K562 (cell line): Measurements from ENCODE around the gene SLC7A9. TPM values are rescaled to one million over a fixed set of nuclear protein-coding genes. Genes with fewer than 3 reads are reported as not detected.
A peak's percentile ranks its signal among the peaks of the same experiment; 100 is the strongest.
"Not testable (repeated sequence)": the region's sequence is repeated elsewhere in the genome, so short reads cannot be mapped to it uniquely, and the experiment has no call there.

Experiments used
- ATAC-seq: fragments of 200-7000 bp; cut with Tn5 transposase; 3 replicates; pipeline ENCODE4 v1.9.1; 2020; ENCODE audit warnings: moderate library complexity
- BruUV-seq: library from RNA; stranded (reverse); fragments of 400-500 nt; replicated peaks from 2 replicates; lab custom pipeline; 2021; lab: Mats Ljungman, UMichigan
- CTCF ChIA-PET: fragments of 300-600 bp; formaldehyde crosslinking; extraction: SDS; loops from one replicate; lab custom pipeline; 2021; ENCODE audit warnings: low intra/inter-chr PET ratio; lab: Yijun Ruan, JAX
- POLR2A ChIA-PET: fragments of 300-600, 350-650 bp; sonication (Branson Sonifier 250); formaldehyde crosslinking; extraction: SDS; loops from one replicate; lab custom pipeline; 2021; ENCODE audit warnings: antibody characterized with exemption, inconsistent platforms; lab: Yijun Ruan, JAX
- DNase-seq, 4 experiments: peaks; one replicate each; pipeline versions ENCODE4 v3.0.0 to v3.0.0-alpha.2; 2011 to 2018; ENCODE audit warnings: low spot score in 3 of 4, mixed read lengths in 3 of 4; ENCODE audit errors: extremely low read depth in 1 of 4
- FAIRE-seq: peaks from 2 replicates; lab custom pipeline; 2011; peaks lifted over from hg19 to GRCh38; lab: Jason Lieb, UNC
- H2AFZ ChIP-seq: 2 replicates; pipeline ENCODE4 v1.6.0; 2011; ENCODE audit warnings: low read depth, low read length, control low read depth, inconsistent platforms
- H3K27ac ChIP-seq: fragments of 200-600 bp; 3 replicates; pipeline ENCODE4 v1.8.0; 2011; ENCODE audit warnings: low read depth, mild to moderate bottlenecking, control low read depth, inconsistent platforms, low read length, moderate library complexity, mixed read lengths; ENCODE audit errors: extremely low read depth
- H3K27me3 ChIP-seq, 2 experiments: fragments of 300-600 bp in 1 of 2; 2 replicates in 1 of 2; 3 replicates in 1 of 2; pipeline versions ENCODE4 v1.6.0 to v1.8.0; 2011; ENCODE audit warnings: inconsistent platforms in 2 of 2, low read length in 2 of 2, mild to moderate bottlenecking in 1 of 2, mixed read lengths in 1 of 2, moderate library complexity in 1 of 2; ENCODE audit not compliant: control insufficient read depth in 2 of 2, insufficient read depth in 2 of 2
- H3K36me3 ChIP-seq: fragments of 300-600 bp; 3 replicates; pipeline ENCODE4 v1.8.0; 2011; ENCODE audit warnings: mild to moderate bottlenecking, low read length, inconsistent platforms; ENCODE audit not compliant: control insufficient read depth, insufficient read depth
- H3K4me1 ChIP-seq, 2 experiments: fragments of 200-600 bp in 1 of 2; replicated peaks in 1 of 2; 2 replicates in 1 of 2; 3 replicates in 1 of 2; pipeline versions ENCODE4 v1.5.1 to v1.8.0; 2011; ENCODE audit warnings: inconsistent platforms in 2 of 2, low read length in 2 of 2, mild to moderate bottlenecking in 1 of 2, mixed read lengths in 1 of 2, moderate library complexity in 1 of 2; ENCODE audit not compliant: control insufficient read depth in 2 of 2, insufficient read depth in 2 of 2
- H3K4me2 ChIP-seq: 2 replicates; pipeline ENCODE4 v1.6.1; 2011; ENCODE audit warnings: low read length, control low read depth, inconsistent platforms, mixed read lengths; ENCODE audit not compliant: insufficient read depth
- H3K4me3 ChIP-seq: fragments of 200-600 bp; sonication (generic), shearing (Covaris generic); 2 replicates; pipeline ENCODE4 v1.5.1; 2016; ENCODE audit warnings: control low read depth, inconsistent platforms
- H3K79me2 ChIP-seq: fragments of 200-600 bp; 3 replicates; pipeline ENCODE4 v1.8.0; 2011; ENCODE audit warnings: low read length, inconsistent platforms; ENCODE audit not compliant: control insufficient read depth, insufficient read depth
- H3K9ac ChIP-seq, 2 experiments: 2 replicates each; pipeline versions ENCODE4 v1.6.0 to v1.6.1; 2011; ENCODE audit warnings: low read depth in 2 of 2, low read length in 2 of 2, control low read depth in 1 of 2, inconsistent platforms in 1 of 2, mild to moderate bottlenecking in 1 of 2, mixed read lengths in 1 of 2; ENCODE audit not compliant: insufficient read depth in 1 of 2
- H3K9me1 ChIP-seq: one replicate; pipeline ENCODE4 v1.6.0; 2011; ENCODE audit warnings: inconsistent platforms, mild to moderate bottlenecking, low read length, moderate library complexity; ENCODE audit not compliant: control insufficient read depth, insufficient read depth
- H3K9me3 ChIP-seq: replicated peaks from 2 replicates; pipeline ENCODE4 v1.5.1; 2011; ENCODE audit warnings: low read depth, low read length, inconsistent platforms; ENCODE audit not compliant: control insufficient read depth, insufficient read depth
- H4K20me1 ChIP-seq: replicated peaks from 2 replicates; pipeline ENCODE4 v1.6.1; 2011; ENCODE audit warnings: low read length, inconsistent platforms, mixed read lengths; ENCODE audit not compliant: control insufficient read depth, insufficient read depth
- EGR1 ChIP-seq: fragments of 450-650 bp; conservative IDR thresholded peaks from 2 replicates; pipeline ENCODE4 v1.6.1; 2017; ENCODE audit warnings: mild to moderate bottlenecking
- HMGN3 ChIP-seq: IDR thresholded peaks from 2 replicates; pipeline ENCODE4 v1.6.1; 2011; ENCODE audit warnings: borderline replicate concordance, low read depth, mild to moderate bottlenecking, mixed read lengths, low read length; ENCODE audit not compliant: insufficient read length; ENCODE audit errors: extremely low read depth
- L3MBTL2 ChIP-seq: fragments of 450-650 bp; IDR thresholded peaks from 2 replicates; pipeline ENCODE4 v1.6.1; 2016; ENCODE audit warnings: mild to moderate bottlenecking, moderate library complexity
- ZNF507 ChIP-seq: conservative IDR thresholded peaks from 2 replicates; pipeline ENCODE4 v1.6.1; 2017; ENCODE audit warnings: missing genetic modification characterization, missing compliant biosample characterization
- WGBS: fragments of 100-300 bp; shearing (Covaris generic); methylation state at CpG from one replicate; pipeline ENCODE4 v1.1.6; 2016; ENCODE audit warnings: low coverage, mixed read lengths; ENCODE audit not compliant: insufficient coverage; ENCODE audit errors: missing lambda C conversion rate; 5-methylcytosine and 5-hydroxymethylcytosine counted together
- in situ Hi-C: fragments of 300-500 bp; cut with MboI; formaldehyde crosslinking; loops from 4 replicates; pipeline ENCODE4 v1.15.0; 2018; ENCODE audit warnings: inconsistent platforms, mixed read lengths
- intact Hi-C: fragments of 100-400 bp; cut with micrococcal nuclease; formaldehyde crosslinking; loops from 2 replicates; pipeline ENCODE4 v1.14.2; 2022
- polyA plus RNA-seq, 8 experiments: library from polyadenylated mRNA; depleted of rRNA in 4 of 8; stranded (reverse) in 5 of 8; unstranded in 3 of 8; fragments of >200 nt; fragmentation: Nextera tagmentation in 2 of 8; fragmentation: Illumina TruSeq in 1 of 8; extraction: Ambion mirVana in 2 of 8; extraction: Trizol in 1 of 8; gene quantifications; 2 replicates each; pipeline versions ENCODE4 v1.2.1 to v1.2.3, GENCODE V29; 2011 to 2014; ENCODE audit warnings: inconsistent platforms in 1 of 8, missing spikeins in 1 of 8
- total RNA-seq, 7 experiments: library from RNA; depleted of rRNA in 6 of 7; stranded (reverse); fragments of >200 nt in 6 of 7; fragmentation: Illumina TruSeq in 2 of 7; extraction: Trizol in 2 of 7; gene quantifications; 2 replicates each; pipeline versions ENCODE4 v1.2.1 to v1.2.3, GENCODE V29; 2011 to 2021; ENCODE audit warnings: low replicate concordance in 1 of 7
- TF ChIP-seq, protein P1 (sequence below), 2 experiments: fragments of 450-650 bp in 1 of 2; IDR thresholded peaks; 2 replicates each; pipeline ENCODE4 v1.6.1; 2011 to 2017; ENCODE audit warnings: low read depth in 2 of 2, antibody characterized with exemption in 1 of 2, borderline replicate concordance in 1 of 2, low read length in 1 of 2, mild to moderate bottlenecking in 1 of 2, mixed read lengths in 1 of 2; ENCODE audit not compliant: control insufficient read depth in 1 of 2

SLC7A9 gene
- total and polyA plus RNA-seq, 9 of the 15 experiments (the other 6 are each of a cell fraction or from before 2014, with no cell fraction given) = not detected

DNA sequence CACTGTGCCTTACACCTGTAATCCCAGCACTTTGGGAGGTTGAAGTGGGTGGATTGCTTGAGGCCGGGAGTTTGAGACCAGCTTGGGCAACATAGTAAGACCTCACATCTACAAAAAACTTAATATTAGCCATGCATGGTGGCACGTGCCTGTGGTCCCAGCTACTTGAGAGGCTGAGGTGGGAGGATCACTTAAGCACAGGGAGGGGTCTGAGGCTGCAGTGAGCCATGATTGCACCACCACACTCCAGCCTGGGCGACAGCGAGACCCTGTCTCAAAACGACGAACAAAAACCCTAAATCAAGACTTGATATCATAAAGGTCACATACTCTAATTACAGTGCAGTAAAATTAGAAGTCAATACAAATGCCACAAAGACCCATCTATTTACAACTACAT, 17.4 kb downstream of the SLC7A9 start (continued):
- TF ChIP-seq HMGN3 (no peak), EGR1 (no peak)

DNA sequence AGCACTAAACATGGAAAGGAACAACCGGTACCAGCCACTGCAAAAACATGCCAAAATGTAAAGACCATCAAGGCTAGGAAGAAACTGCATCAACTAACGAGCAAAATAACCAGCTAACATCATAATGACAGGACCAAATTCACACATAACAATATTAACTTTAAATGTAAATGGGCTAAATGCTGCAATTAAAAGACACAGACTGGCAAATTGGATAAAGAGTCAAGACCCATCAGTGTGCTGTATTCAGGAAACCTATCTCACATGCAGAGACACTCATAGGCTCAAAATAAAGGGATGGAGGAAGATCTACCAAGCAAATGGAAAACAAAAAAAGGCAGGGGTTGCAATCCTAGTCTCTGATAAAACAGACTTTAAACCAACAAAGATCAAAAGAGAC, 21.5 kb downstream of the SLC7A9 start:
- intact Hi-C loops, H3K4me2 ChIP-seq, FAIRE-seq, H3K27ac ChIP-seq, H4K20me1 ChIP-seq, DNase-seq, POLR2A ChIA-PET, H3K9ac ChIP-seq, H3K27me3 ChIP-seq, H3K4me3 ChIP-seq, H3K9me3 ChIP-seq, H2AFZ ChIP-seq, H3K79me2 ChIP-seq, CTCF ChIA-PET, BruUV-seq, H3K4me1 ChIP-seq, in situ Hi-C loops, H3K36me3 ChIP-seq, ATAC-seq, H3K9me1 ChIP-seq: not testable (repeated sequence)
- no CpG with 5 or more reads among the region's 2 CpGs for WGBS
- peak; percentile 78; the same call in 1 of the 2 replicates for TF ChIP-seq ZNF507 (tag)

DNA sequence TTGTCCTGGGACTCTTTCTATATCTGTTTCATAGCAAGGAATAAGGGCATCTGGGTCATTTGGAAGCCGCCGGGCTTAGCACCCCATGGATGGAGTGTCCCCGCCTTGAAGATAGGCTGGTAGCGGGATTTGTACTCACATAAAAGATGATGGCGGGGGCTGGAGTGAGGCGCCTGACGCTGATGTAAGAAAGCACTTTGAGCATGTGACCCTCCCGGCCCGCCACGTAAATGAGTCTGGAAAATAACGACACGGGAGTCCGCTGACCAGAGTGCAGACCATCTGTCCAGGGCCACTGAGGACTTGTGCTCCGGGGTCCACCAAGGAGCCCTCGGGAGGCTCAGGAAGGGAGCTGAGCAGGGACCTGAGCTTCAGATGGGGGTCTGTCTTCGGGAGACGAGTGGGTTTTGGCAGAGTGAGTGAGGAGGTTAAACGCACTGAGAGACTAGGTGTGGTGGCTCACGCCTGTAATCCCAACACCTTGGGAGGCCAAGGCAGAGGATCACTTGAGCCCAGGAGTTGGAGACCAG, 25.8 kb downstream of the SLC7A9 start:
- H3K9me3 ChIP-seq = no peaks in the 10 kb centered on the region
- H3K27me3 ChIP-seq = peaks cover 4 to 12% of the 10 kb centered on the region in 2 experiments; a peak in 3 of 5 replicates
- H3K9me1 ChIP-seq = no peaks in the 10 kb centered on the region
- H3K36me3 ChIP-seq = no peaks in the 10 kb centered on the region
- WGBS = under 1% methylated on average over 19 of the region's 19 CpGs
- H4K20me1 ChIP-seq = no peaks in the 10 kb centered on the region
- ChIA-PET POLR2A (interaction anchor here (1.0 kb wide), 1 partner anchor 1664 kb away, joined by 3 read pairs; no protein-coding TSS in a partner anchor), CTCF (no interaction called here)
- in situ Hi-C loops (no loop called here), intact Hi-C loops (no loop called here)
- TF ChIP-seq, protein P1, sequence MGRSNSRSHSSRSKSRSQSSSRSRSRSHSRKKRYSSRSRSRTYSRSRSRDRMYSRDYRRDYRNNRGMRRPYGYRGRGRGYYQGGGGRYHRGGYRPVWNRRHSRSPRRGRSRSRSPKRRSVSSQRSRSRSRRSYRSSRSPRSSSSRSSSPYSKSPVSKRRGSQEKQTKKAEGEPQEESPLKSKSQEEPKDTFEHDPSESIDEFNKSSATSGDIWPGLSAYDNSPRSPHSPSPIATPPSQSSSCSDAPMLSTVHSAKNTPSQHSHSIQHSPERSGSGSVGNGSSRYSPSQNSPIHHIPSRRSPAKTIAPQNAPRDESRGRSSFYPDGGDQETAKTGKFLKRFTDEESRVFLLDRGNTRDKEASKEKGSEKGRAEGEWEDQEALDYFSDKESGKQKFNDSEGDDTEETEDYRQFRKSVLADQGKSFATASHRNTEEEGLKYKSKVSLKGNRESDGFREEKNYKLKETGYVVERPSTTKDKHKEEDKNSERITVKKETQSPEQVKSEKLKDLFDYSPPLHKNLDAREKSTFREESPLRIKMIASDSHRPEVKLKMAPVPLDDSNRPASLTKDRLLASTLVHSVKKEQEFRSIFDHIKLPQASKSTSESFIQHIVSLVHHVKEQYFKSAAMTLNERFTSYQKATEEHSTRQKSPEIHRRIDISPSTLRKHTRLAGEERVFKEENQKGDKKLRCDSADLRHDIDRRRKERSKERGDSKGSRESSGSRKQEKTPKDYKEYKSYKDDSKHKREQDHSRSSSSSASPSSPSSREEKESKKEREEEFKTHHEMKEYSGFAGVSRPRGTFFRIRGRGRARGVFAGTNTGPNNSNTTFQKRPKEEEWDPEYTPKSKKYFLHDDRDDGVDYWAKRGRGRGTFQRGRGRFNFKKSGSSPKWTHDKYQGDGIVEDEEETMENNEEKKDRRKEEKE (IDR thresholded peaks at IDR 0.05; ENCODE audit: borderline replicate concordance in 1 of 2, control insufficient read depth in 1 of 2, low read depth in 2 of 2, low read length in 1 of 2) = no peak
- peak; percentile 37; the same call in 1 of the 2 replicates for TF ChIP-seq L3MBTL2
- H2AFZ ChIP-seq = no peak overlapping the region
- no peaks in the 10 kb centered on the region for H3K79me2 ChIP-seq
- no TSS peak for BruUV-seq
- ATAC-seq (no peak), DNase-seq (no peak), FAIRE-seq (no peak)
- no peak overlapping the region for H3K9ac ChIP-seq
- no peak overlapping the region for H3K4me3 ChIP-seq
- no peak overlapping the region for H3K4me2 ChIP-seq
- no peak overlapping the region for H3K27ac ChIP-seq
- H3K4me1 ChIP-seq = no peaks in the 10 kb centered on the region
